H9 (cell line): ENCODE measurements around the gene AKAP1. TPM values are rescaled to one million over a fixed set of nuclear protein-coding genes. Genes with fewer than 3 reads are reported as not detected.

Experiments
- DNase-seq: peaks from one replicate; pipeline ENCODE4 v3.0.0-alpha.2; 2017
- H2AFZ ChIP-seq: one replicate; pipeline ENCODE4 v1.6.1; 2013; ENCODE audit warnings: mild to moderate bottlenecking, low read length, control low read depth, moderate library complexity
- H2AK5ac ChIP-seq: 2 replicates; pipeline ENCODE4 v1.6.1; 2013; ENCODE audit warnings: low read length, control low read depth, mixed read lengths; ENCODE audit not compliant: insufficient read length
- H2BK120ac ChIP-seq: one replicate; pipeline ENCODE4 v1.6.1; 2013; ENCODE audit warnings: low read depth, mild to moderate bottlenecking, low read length, control low read depth, inconsistent platforms; ENCODE audit not compliant: poor library complexity, severe bottlenecking
- H2BK12ac ChIP-seq: 2 replicates; pipeline ENCODE4 v1.6.1; 2013; ENCODE audit warnings: low read length, control low read depth, mixed read lengths, low read depth; ENCODE audit not compliant: insufficient read length
- H2BK15ac ChIP-seq: 2 replicates; pipeline ENCODE4 v1.6.1; 2013; ENCODE audit warnings: low read depth, low read length, control low read depth
- H2BK20ac ChIP-seq: one replicate; pipeline ENCODE4 v1.6.1; 2013; ENCODE audit warnings: low read depth, mild to moderate bottlenecking, low read length, control low read depth, inconsistent platforms; ENCODE audit not compliant: poor library complexity, severe bottlenecking
- H2BK5ac ChIP-seq: 2 replicates; pipeline ENCODE4 v1.6.1; 2013; ENCODE audit warnings: low read length, control low read depth, mixed read lengths; ENCODE audit not compliant: insufficient read length
- H3K14ac ChIP-seq: 2 replicates; pipeline ENCODE4 v1.6.1; 2013; ENCODE audit warnings: low read length, control low read depth; ENCODE audit not compliant: insufficient read depth
- H3K18ac ChIP-seq: 2 replicates; pipeline ENCODE4 v1.6.1; 2013; ENCODE audit warnings: low read depth, mild to moderate bottlenecking, mixed read lengths, low read length, control low read depth; ENCODE audit not compliant: insufficient read length
- H3K23ac ChIP-seq: 2 replicates; pipeline ENCODE4 v1.6.1; 2013; ENCODE audit warnings: low read length, control low read depth, mixed read lengths, low read depth; ENCODE audit not compliant: insufficient read length
- H3K23me2 ChIP-seq: 2 replicates; pipeline ENCODE4 v1.6.1; 2013; ENCODE audit warnings: low read depth, mild to moderate bottlenecking, mixed read lengths, low read length, control low read depth; ENCODE audit not compliant: insufficient read length, poor library complexity, severe bottlenecking
- H3K27ac ChIP-seq: 2 replicates; pipeline ENCODE4 v1.5.1; 2013; ENCODE audit warnings: low read length, control low read depth, mixed read lengths, low read depth; ENCODE audit not compliant: insufficient read length
- H3K27me3 ChIP-seq: 2 replicates; pipeline ENCODE4 v1.6.1; 2013; ENCODE audit warnings: low read length, control low read depth, inconsistent platforms; ENCODE audit not compliant: insufficient read depth
- H3K4ac ChIP-seq: 2 replicates; pipeline ENCODE4 v1.6.1; 2013; ENCODE audit warnings: low read depth, mild to moderate bottlenecking, control low read depth, inconsistent platforms, low read length, moderate library complexity
- H3K4me1 ChIP-seq: 2 replicates; pipeline ENCODE4 v1.6.1; 2013; ENCODE audit warnings: low read length, control low read depth, inconsistent platforms; ENCODE audit not compliant: insufficient read depth
- H3K4me2 ChIP-seq: 2 replicates; pipeline ENCODE4 v1.6.1; 2013; ENCODE audit warnings: low read length, control low read depth, mixed read lengths; ENCODE audit not compliant: insufficient read length, insufficient read depth
- H3K56ac ChIP-seq: 2 replicates; pipeline ENCODE4 v1.6.1; 2013; ENCODE audit warnings: low read depth, mild to moderate bottlenecking, mixed read lengths, low read length, control low read depth; ENCODE audit not compliant: insufficient read length
- H3K79me1 ChIP-seq: 2 replicates; pipeline ENCODE4 v1.6.1; 2013; ENCODE audit warnings: low read depth, mild to moderate bottlenecking, moderate library complexity, low read length, control low read depth, inconsistent platforms; ENCODE audit not compliant: insufficient read depth, poor library complexity, severe bottlenecking
- H3K79me2 ChIP-seq: 2 replicates; pipeline ENCODE4 v1.6.1; 2013; ENCODE audit warnings: low read length, control low read depth, inconsistent platforms; ENCODE audit not compliant: insufficient read depth
- H3K9ac ChIP-seq: 2 replicates; pipeline ENCODE4 v1.6.1; 2013; ENCODE audit warnings: low read length, control low read depth, mixed read lengths; ENCODE audit not compliant: insufficient read length; ENCODE audit errors: extremely low read depth
- H3K9me3 ChIP-seq: one replicate; pipeline ENCODE4 v1.6.1; 2013; ENCODE audit warnings: low read depth, low read length, inconsistent platforms; ENCODE audit not compliant: control insufficient read depth
- H3T11ph ChIP-seq: one replicate; pipeline ENCODE4 v1.6.1; 2013; ENCODE audit warnings: mild to moderate bottlenecking, low read length, control low read depth, inconsistent platforms
- H4K20me1 ChIP-seq: one replicate; pipeline ENCODE4 v1.6.1; 2013; ENCODE audit not compliant: control insufficient read depth, insufficient read length, insufficient read depth
- H4K5ac ChIP-seq: 2 replicates; pipeline ENCODE4 v1.6.1; 2013; ENCODE audit warnings: low read depth, mild to moderate bottlenecking, mixed read lengths, low read length, control low read depth; ENCODE audit not compliant: insufficient read length
- H4K8ac ChIP-seq: replicated peaks from 2 replicates; pipeline ENCODE4 v1.6.1; 2013; ENCODE audit warnings: low read length, control low read depth, mixed read lengths, low read depth; ENCODE audit not compliant: insufficient read length
- H4K91ac ChIP-seq: 2 replicates; pipeline ENCODE4 v1.6.1; 2013; ENCODE audit warnings: low read depth, mild to moderate bottlenecking, moderate library complexity, mixed read lengths, low read length, control low read depth; ENCODE audit not compliant: insufficient read length
- H3K27ac Mint-ChIP-seq, 3 experiments: 2 replicates in 2 of 3; 3 replicates in 1 of 3; pipeline ENCODE4 v1.8.0; 2020 to 2021; ENCODE audit warnings: mixed read lengths in 3 of 3, mild to moderate bottlenecking in 1 of 3, moderate library complexity in 1 of 3
- H3K27me3 Mint-ChIP-seq: 2 replicates; pipeline ENCODE4 v1.8.0; 2021; ENCODE audit warnings: low read depth, mild to moderate bottlenecking, moderate library complexity, mixed read lengths
- H3K36me3 Mint-ChIP-seq, 3 experiments: 2 replicates in 2 of 3; 3 replicates in 1 of 3; pipeline ENCODE4 v1.8.0; 2020 to 2021; ENCODE audit warnings: low read depth in 3 of 3, mixed read lengths in 3 of 3; ENCODE audit not compliant: insufficient read depth in 1 of 3
- H3K4me1 Mint-ChIP-seq, 2 experiments: 2 replicates each; pipeline ENCODE4 v1.8.0; 2020; ENCODE audit warnings: mixed read lengths in 2 of 2
- H3K4me3 Mint-ChIP-seq, 2 experiments: 2 replicates in 1 of 2; 3 replicates in 1 of 2; pipeline ENCODE4 v1.8.0; 2020 to 2021; ENCODE audit warnings: mild to moderate bottlenecking in 2 of 2, mixed read lengths in 2 of 2, moderate library complexity in 1 of 2
- H3K9me3 Mint-ChIP-seq, 2 experiments: 2 replicates in 1 of 2; 3 replicates in 1 of 2; pipeline ENCODE4 v1.8.0; 2020; ENCODE audit warnings: mild to moderate bottlenecking in 2 of 2, mixed read lengths in 2 of 2, moderate library complexity in 1 of 2
- WGBS: extraction: QIAGEN DNeasy Blood & Tissue Kit; methylation state at CpG from one replicate; pipeline ENCODE4 v1.1.7; 2013; ENCODE audit warnings: missing lambda C conversion rate, low lambda C conversion rate, mixed read lengths; ENCODE audit not compliant: insufficient read length; ENCODE audit errors: extremely low coverage; 5-methylcytosine and 5-hydroxymethylcytosine counted together
- total RNA-seq: library from RNA; stranded (reverse); gene quantifications from 2 replicates; pipeline ENCODE4 v1.2.1, GENCODE V29; 2021
- TF ChIP-seq, protein P1 (sequence below): fragments of 200-600 bp; sonication (generic); conservative IDR thresholded peaks from 3 replicates; pipeline ENCODE4 v1.8.0; 2021; ENCODE audit warnings: antibody characterized with exemption, mild to moderate bottlenecking

AKAP1 gene
- total RNA-seq, 1 experiment from 2014 or later, result 61.2 TPM

- H3K27me3 ChIP-seq, result no peaks in the 10 kb centered on the region
- H2BK15ac ChIP-seq, result no peak overlapping the region
- H4K8ac ChIP-seq, result no peak overlapping the region
- no peak overlapping the region for H3K9ac ChIP-seq
- H3K23me2 ChIP-seq, result no peaks in the 10 kb centered on the region
- DNase-seq, result no peak
- no peaks in the 10 kb centered on the region for H3K4me1 ChIP-seq
- H3K4ac ChIP-seq, result no peak overlapping the region
- H2AK5ac ChIP-seq, result no peak overlapping the region
- no peak overlapping the region for H2AFZ ChIP-seq
- H3K79me2 ChIP-seq, result no peaks in the 10 kb centered on the region
- no peaks in the 10 kb centered on the region for H3K9me3 ChIP-seq
- no peak overlapping the region for H2BK5ac ChIP-seq
- no peak overlapping the region for H3K4me2 ChIP-seq
- H3K23ac ChIP-seq, result no peak overlapping the region
- no peaks in the 10 kb centered on the region for H4K20me1 ChIP-seq
- H3K56ac ChIP-seq, result no peak overlapping the region
- no peaks in the 10 kb centered on the region; the same call in 1 of the 2 replicates for H3K27me3 Mint-ChIP-seq
- H3K4me3 Mint-ChIP-seq, result no peak overlapping the region
- H3K79me1 ChIP-seq, result no peaks in the 10 kb centered on the region
- no peak overlapping the region for H3K14ac ChIP-seq
- H4K5ac ChIP-seq, result no peak overlapping the region
- no peak overlapping the region for H4K91ac ChIP-seq
- H2BK120ac ChIP-seq, result no peak overlapping the region
- no peak overlapping the region for H3K27ac ChIP-seq
- H3K36me3 Mint-ChIP-seq, result no peaks in the 10 kb centered on the region; a peak in 1 of 7 replicates
- no peak overlapping the region for H3K18ac ChIP-seq
- no peaks in the 10 kb centered on the region for H3K9me3 Mint-ChIP-seq
- no peak overlapping the region for H3T11ph ChIP-seq
- WGBS, result no CpG with 5 or more reads among the region's 9 CpGs
- H3K4me1 Mint-ChIP-seq, result peaks cover 42 to 43% of the 10 kb centered on the region in 2 experiments
- no peak overlapping the region for H2BK20ac ChIP-seq
- H3K27ac Mint-ChIP-seq, result no peak overlapping the region; a peak in 2 of 7 replicates
- TF ChIP-seq, protein P1, sequence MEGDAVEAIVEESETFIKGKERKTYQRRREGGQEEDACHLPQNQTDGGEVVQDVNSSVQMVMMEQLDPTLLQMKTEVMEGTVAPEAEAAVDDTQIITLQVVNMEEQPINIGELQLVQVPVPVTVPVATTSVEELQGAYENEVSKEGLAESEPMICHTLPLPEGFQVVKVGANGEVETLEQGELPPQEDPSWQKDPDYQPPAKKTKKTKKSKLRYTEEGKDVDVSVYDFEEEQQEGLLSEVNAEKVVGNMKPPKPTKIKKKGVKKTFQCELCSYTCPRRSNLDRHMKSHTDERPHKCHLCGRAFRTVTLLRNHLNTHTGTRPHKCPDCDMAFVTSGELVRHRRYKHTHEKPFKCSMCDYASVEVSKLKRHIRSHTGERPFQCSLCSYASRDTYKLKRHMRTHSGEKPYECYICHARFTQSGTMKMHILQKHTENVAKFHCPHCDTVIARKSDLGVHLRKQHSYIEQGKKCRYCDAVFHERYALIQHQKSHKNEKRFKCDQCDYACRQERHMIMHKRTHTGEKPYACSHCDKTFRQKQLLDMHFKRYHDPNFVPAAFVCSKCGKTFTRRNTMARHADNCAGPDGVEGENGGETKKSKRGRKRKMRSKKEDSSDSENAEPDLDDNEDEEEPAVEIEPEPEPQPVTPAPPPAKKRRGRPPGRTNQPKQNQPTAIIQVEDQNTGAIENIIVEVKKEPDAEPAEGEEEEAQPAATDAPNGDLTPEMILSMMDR, result no peak
- no peak overlapping the region for H2BK12ac ChIP-seq
Measured at GRCh38 chr17:57078274-57078673, 6.8 kb upstream of the AKAP1 start.
